ENCODE results near the gene SEC22A. TPM values are rescaled to one million over a fixed set of nuclear protein-coding genes. Genes with fewer than 3 reads are reported as not detected.

SEC22A gene
- total and polyA plus RNA-seq, 2 of the 13 experiments (the other 11 are each of a cell fraction or from before 2014, with no cell fraction given), result 14.1 to 17.3 TPM

DNA sequence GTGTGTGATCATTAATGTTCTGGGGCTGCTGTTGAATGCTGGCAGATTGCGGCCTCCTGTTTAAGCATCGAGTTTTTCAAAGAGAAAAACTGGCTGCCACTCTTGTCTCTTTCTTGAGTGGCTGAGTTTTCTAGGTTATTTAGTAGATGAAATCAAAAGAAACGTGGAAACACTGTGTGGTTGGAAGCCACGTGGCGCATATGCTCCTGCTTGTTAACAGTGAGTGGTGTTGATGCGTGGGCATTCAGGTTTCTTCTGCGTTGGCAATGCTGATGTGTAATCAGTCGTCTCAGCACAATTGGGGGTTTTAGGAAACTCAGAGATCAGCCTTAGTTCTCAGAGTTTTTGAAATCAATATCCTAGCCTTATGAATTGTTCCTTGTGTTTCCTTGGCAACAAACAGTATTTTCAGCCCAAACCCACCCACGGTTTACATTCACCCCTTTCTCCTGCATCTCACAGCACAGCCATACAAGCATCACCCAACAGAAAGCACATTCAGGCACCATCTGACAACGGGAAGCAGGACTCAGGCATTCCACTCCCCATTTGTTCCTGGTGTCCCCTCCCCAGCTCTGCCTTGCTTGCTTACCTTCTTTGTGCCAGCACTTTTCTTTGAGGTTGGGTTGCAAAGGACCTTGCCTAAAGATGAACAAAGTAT is 74.7 kb downstream of the SEC22A start:
- in situ Hi-C loops (cut with HindIII; ENCODE audit: extremely low pct_ligation_motif_present, low pct_unique_long_range_greater_than_20kb), result no loop called here
- Histone ChIP-seq H3K4me2 (ENCODE audit: low read depth, low read length) (no peak overlapping the region), H3K4me3 (replicated peaks in 1 of 3; ENCODE audit: insufficient read depth in 1 of 3, low read depth in 2 of 3, low read length in 3 of 3) (no peak overlapping the region), H3K9me3 (ENCODE audit: low read length) (no peaks in the 10 kb centered on the region), H3K79me2 (ENCODE audit: insufficient read depth, low read length) (no peaks in the 10 kb centered on the region), H2AFZ (ENCODE audit: low read length) (no peak overlapping the region), H3K4me1 (ENCODE audit: insufficient read depth, low read length) (peaks cover 4% of the 10 kb centered on the region; the same call in 1 of the 2 replicates), H4K20me1 (ENCODE audit: insufficient read depth, low read length) (no peaks in the 10 kb centered on the region), H3K9ac (ENCODE audit: insufficient read depth, low read depth, low read length) (no peak overlapping the region), H3K36me3 (replicated peaks in 1 of 2; ENCODE audit: control insufficient read depth in 1 of 2, insufficient read depth in 2 of 2, low read length in 2 of 2) (0 out of 5 replicates have a peak, but pooled peaks cover 0 to 5% of the 10 kb centered on the region in 2 experiments), H3K27me3 (ENCODE audit: control insufficient read depth in 1 of 2, insufficient read depth in 2 of 2, low read length in 2 of 2) (no peaks in the 10 kb centered on the region; a peak in 1 of 5 replicates), H3K27ac (ENCODE audit: extremely low read length, insufficient read depth, low read length) (no peak overlapping the region)
- DNase-seq (ENCODE audit: low spot score) (no peak), FAIRE-seq (no peak), ATAC-seq (no peak)
- no TSS peak for BruUV-seq (replicated peaks)
- intact Hi-C loops (cut with micrococcal nuclease; ENCODE audit: unreplicated experiment), result no loop called here
- POLR2A ChIA-PET, result no interaction called here
- no peak for TF ChIP-seq POLR2AphosphoS5 (IDR thresholded peaks at IDR 0.05; ENCODE audit: low read depth, low read length)
- no peak for TF ChIP-seq PHF8 (CRISPR knock-in tag; IDR thresholded peaks at IDR 0.05)
- no peak for TF ChIP-seq ZNF160 (CRISPR knock-in tag; IDR thresholded peaks at IDR 0.05)
- TF ChIP-seq ZFP37 (CRISPR knock-in tag; IDR thresholded peaks at IDR 0.05; ENCODE audit: borderline replicate concordance), result no peak
- TF ChIP-seq DNMT1 (CRISPR knock-in tag; IDR thresholded peaks at IDR 0.05), result no peak
- TF ChIP-seq, protein P1, sequence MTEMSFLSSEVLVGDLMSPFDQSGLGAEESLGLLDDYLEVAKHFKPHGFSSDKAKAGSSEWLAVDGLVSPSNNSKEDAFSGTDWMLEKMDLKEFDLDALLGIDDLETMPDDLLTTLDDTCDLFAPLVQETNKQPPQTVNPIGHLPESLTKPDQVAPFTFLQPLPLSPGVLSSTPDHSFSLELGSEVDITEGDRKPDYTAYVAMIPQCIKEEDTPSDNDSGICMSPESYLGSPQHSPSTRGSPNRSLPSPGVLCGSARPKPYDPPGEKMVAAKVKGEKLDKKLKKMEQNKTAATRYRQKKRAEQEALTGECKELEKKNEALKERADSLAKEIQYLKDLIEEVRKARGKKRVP (CRISPR knock-in tag; IDR thresholded peaks at IDR 0.05), result no peak
- no peak for TF ChIP-seq RELA (CRISPR knock-in tag; IDR thresholded peaks at IDR 0.05)
- CTCF ChIA-PET (ENCODE audit: low intra/inter-chr PET ratio, low total read pairs), result no interaction called here
- 69% methylated on average over 10 of the region's 10 CpGs for WGBS (ENCODE audit: low lambda C conversion rate)

DNA sequence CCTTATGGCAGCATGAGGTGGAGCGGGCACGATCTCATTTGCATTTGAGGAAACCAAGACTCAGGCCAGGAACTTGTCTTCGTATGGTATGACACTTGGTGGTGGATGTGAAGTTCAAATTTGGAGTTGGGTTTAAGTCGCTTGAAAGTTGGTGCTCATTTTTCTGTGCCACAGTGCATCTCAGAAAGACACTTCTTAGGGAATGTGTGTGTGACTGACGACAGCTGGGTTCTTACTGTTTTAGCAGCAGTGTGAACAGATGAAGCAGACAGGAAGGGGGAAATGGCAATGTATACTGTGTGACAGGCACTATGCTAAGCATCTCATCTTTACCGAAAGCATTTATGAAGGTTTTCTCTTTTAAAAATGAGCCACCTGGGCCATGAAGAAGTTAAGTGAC is 75.4 kb downstream of the SEC22A start:
- no peak for DNase-seq (ENCODE audit: low spot score)
- ATAC-seq, result no peak
- H3K9me3 ChIP-seq (ENCODE audit: low read length), result no peaks in the 10 kb centered on the region
- H3K79me2 ChIP-seq (ENCODE audit: insufficient read depth, low read length), result no peaks in the 10 kb centered on the region
- H2AFZ ChIP-seq (ENCODE audit: low read length), result no peak overlapping the region
- no peaks in the 10 kb centered on the region; a peak in 1 of 5 replicates for H3K27me3 ChIP-seq (ENCODE audit: control insufficient read depth in 1 of 2, insufficient read depth in 2 of 2, low read length in 2 of 2)
- no peaks in the 10 kb centered on the region for H4K20me1 ChIP-seq (ENCODE audit: insufficient read depth, low read length)
- intact Hi-C loops (cut with micrococcal nuclease; ENCODE audit: unreplicated experiment) (no loop called here), in situ Hi-C loops (cut with HindIII; ENCODE audit: extremely low pct_ligation_motif_present, low pct_unique_long_range_greater_than_20kb) (no loop called here)
- BruUV-seq (replicated peaks), result no TSS peak
- POLR2A ChIA-PET, result no interaction called here
- no peak overlapping the region for H3K9ac ChIP-seq (ENCODE audit: insufficient read depth, low read depth, low read length)
- H3K27ac ChIP-seq (ENCODE audit: extremely low read length, insufficient read depth, low read length), result no peak overlapping the region
- CTCF ChIA-PET (ENCODE audit: low intra/inter-chr PET ratio, low total read pairs), result no interaction called here
- no peak overlapping the region for H3K4me2 ChIP-seq (ENCODE audit: low read depth, low read length)
- no peak overlapping the region for H3K4me3 ChIP-seq (replicated peaks in 1 of 3; ENCODE audit: insufficient read depth in 1 of 3, low read depth in 2 of 3, low read length in 3 of 3)
- no peak for FAIRE-seq
- WGBS (ENCODE audit: low lambda C conversion rate), result 90% methylated on average over 6 of the region's 6 CpGs
- no peaks in the 10 kb centered on the region for H3K36me3 ChIP-seq (replicated peaks in 1 of 2; ENCODE audit: control insufficient read depth in 1 of 2, insufficient read depth in 2 of 2, low read length in 2 of 2)
- no peaks in the 10 kb centered on the region for H3K4me1 ChIP-seq (ENCODE audit: insufficient read depth, low read length)
- no peak for TF ChIP-seq ZNF670 (CRISPR knock-in tag; IDR thresholded peaks at IDR 0.05; ENCODE audit: borderline replicate concordance)
- TF ChIP-seq MXI1 (IDR thresholded peaks at IDR 0.05; ENCODE audit: borderline replicate concordance, low read depth, low read length), result no peak
- TF ChIP-seq ZNF550 (CRISPR knock-in tag; IDR thresholded peaks at IDR 0.05; ENCODE audit: borderline replicate concordance), result no peak
- TF ChIP-seq, protein P2, sequence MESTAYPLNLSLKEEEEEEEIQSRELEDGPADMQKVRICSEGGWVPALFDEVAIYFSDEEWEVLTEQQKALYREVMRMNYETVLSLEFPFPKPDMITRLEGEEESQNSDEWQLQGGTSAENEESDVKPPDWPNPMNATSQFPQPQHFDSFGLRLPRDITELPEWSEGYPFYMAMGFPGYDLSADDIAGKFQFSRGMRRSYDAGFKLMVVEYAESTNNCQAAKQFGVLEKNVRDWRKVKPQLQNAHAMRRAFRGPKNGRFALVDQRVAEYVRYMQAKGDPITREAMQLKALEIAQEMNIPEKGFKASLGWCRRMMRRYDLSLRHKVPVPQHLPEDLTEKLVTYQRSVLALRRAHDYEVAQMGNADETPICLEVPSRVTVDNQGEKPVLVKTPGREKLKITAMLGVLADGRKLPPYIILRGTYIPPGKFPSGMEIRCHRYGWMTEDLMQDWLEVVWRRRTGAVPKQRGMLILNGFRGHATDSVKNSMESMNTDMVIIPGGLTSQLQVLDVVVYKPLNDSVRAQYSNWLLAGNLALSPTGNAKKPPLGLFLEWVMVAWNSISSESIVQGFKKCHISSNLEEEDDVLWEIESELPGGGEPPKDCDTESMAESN (CRISPR knock-in tag; conservative IDR thresholded peaks at IDR 0.05), result no peak
- no peak for TF ChIP-seq ZEB1 (IDR thresholded peaks at IDR 0.05; ENCODE audit: insufficient replicate concordance, low read depth)
- TF ChIP-seq ZNF563 (CRISPR knock-in tag; IDR thresholded peaks at IDR 0.05), result no peak
- no peak for TF ChIP-seq ZNF33B (CRISPR knock-in tag; IDR thresholded peaks at IDR 0.05)
- TF ChIP-seq CENPX (CRISPR knock-in tag; IDR thresholded peaks at IDR 0.05), result no peak
- no peak for TF ChIP-seq DR1 (CRISPR knock-in tag; IDR thresholded peaks at IDR 0.05)
